ENCODE results near the gene DOCK8. TPM values are rescaled to one million over a fixed set of nuclear protein-coding genes. Genes with fewer than 3 reads are reported as not detected.

DOCK8 gene
- total and polyA plus RNA-seq, 2 donors, result 54.5 to 60.4 TPM

GRCh38 chr9:289121-289520, 74.5 kb downstream of the DOCK8 start:
- Histone ChIP-seq H3K4me3 (ENCODE audit: low read length in 2 of 2) (no peak overlapping the region), H3K4me1 (ENCODE audit: control insufficient read depth in 2 of 2, insufficient read depth in 2 of 2, low read length in 2 of 2) (no peaks in the 10 kb centered on the region), H3K9me3 (ENCODE audit: control insufficient read depth in 2 of 2, insufficient read depth in 1 of 2, low read length in 1 of 2) (no peaks in the 10 kb centered on the region), H3K27ac (ENCODE audit: low read depth in 1 of 2, low read length in 1 of 2) (no peak overlapping the region), H3K36me3 (ENCODE audit: control insufficient read depth in 2 of 2, insufficient read depth in 2 of 2, low read length in 1 of 2) (peaks cover 37 to 81% of the 10 kb centered on the region in 2 donors), H3K27me3 (ENCODE audit: control insufficient read depth in 2 of 2, insufficient read depth in 1 of 2, low read length in 1 of 2) (no peaks in the 10 kb centered on the region)
- DNase-seq (ENCODE audit: low read depth in 6 of 9, low spot score in 9 of 9), result no peak
- WGBS, result 80% methylated on average over 4 of the region's 4 CpGs

GRCh38 chr9:292915-293314, 78.2 kb downstream of the DOCK8 start:
- 97% methylated on average over 1 of the region's 1 CpG for WGBS
- Histone ChIP-seq H3K4me3 (ENCODE audit: low read length in 2 of 2) (no peak overlapping the region), H3K4me1 (ENCODE audit: control insufficient read depth in 2 of 2, insufficient read depth in 2 of 2, low read length in 2 of 2) (no peaks in the 10 kb centered on the region), H3K9me3 (ENCODE audit: control insufficient read depth in 2 of 2, insufficient read depth in 1 of 2, low read length in 1 of 2) (no peaks in the 10 kb centered on the region), H3K27me3 (ENCODE audit: control insufficient read depth in 2 of 2, insufficient read depth in 1 of 2, low read length in 1 of 2) (no peaks in the 10 kb centered on the region), H3K36me3 (ENCODE audit: control insufficient read depth in 2 of 2, insufficient read depth in 2 of 2, low read length in 1 of 2) (peaks cover 35 to 80% of the 10 kb centered on the region in 2 donors), H3K27ac (ENCODE audit: low read depth in 1 of 2, low read length in 1 of 2) (no peak overlapping the region)
- DNase-seq (ENCODE audit: low read depth in 6 of 9, low spot score in 9 of 9), result no peak

- H3K36me3 ChIP-seq (ENCODE audit: control insufficient read depth in 2 of 2, insufficient read depth in 2 of 2, low read length in 1 of 2), result peaks cover 27 to 61% of the 10 kb centered on the region in 2 donors
- H3K27me3 ChIP-seq (ENCODE audit: control insufficient read depth in 2 of 2, insufficient read depth in 1 of 2, low read length in 1 of 2), result no peaks in the 10 kb centered on the region
- no peak for DNase-seq (ENCODE audit: low read depth in 6 of 9, low spot score in 9 of 9)
- no peak overlapping the region for H3K4me3 ChIP-seq (ENCODE audit: low read length in 2 of 2)
- no peak overlapping the region for H3K27ac ChIP-seq (ENCODE audit: low read depth in 1 of 2, low read length in 1 of 2)
- H3K4me1 ChIP-seq (ENCODE audit: control insufficient read depth in 2 of 2, insufficient read depth in 2 of 2, low read length in 2 of 2), result no peaks in the 10 kb centered on the region
- no peaks in the 10 kb centered on the region for H3K9me3 ChIP-seq (ENCODE audit: control insufficient read depth in 2 of 2, insufficient read depth in 1 of 2, low read length in 1 of 2)
These were observed 80.9 kb downstream of the DOCK8 start for GRCh38 chr9:295576-295975.

DNA sequence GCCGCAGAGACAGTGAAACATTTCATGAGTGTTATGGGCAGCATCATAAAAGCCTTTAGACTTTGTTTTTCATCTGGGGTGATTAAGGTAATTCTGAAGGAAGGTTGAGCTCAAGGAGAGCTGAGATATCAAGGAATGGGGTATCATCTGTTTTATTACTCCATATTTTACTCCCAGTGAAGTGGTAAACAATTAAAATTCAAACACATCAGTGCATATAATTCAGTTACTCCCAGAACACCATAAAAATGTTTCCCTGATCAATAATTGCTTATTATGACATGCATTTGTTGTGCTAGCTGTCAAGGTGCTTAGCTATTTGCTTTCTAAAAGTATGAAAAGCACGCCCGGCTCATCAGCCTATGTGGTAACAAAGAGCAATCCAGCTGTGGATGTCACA, 81.7 kb downstream of the DOCK8 start:
- DNase-seq (ENCODE audit: low read depth in 6 of 9, low spot score in 9 of 9), result no peak
- Histone ChIP-seq H3K9me3 (ENCODE audit: control insufficient read depth in 2 of 2, insufficient read depth in 1 of 2, low read length in 1 of 2) (no peaks in the 10 kb centered on the region), H3K27me3 (ENCODE audit: control insufficient read depth in 2 of 2, insufficient read depth in 1 of 2, low read length in 1 of 2) (no peaks in the 10 kb centered on the region), H3K27ac (ENCODE audit: low read depth in 1 of 2, low read length in 1 of 2) (no peak overlapping the region), H3K4me1 (ENCODE audit: control insufficient read depth in 2 of 2, insufficient read depth in 2 of 2, low read length in 2 of 2) (no peaks in the 10 kb centered on the region), H3K4me3 (ENCODE audit: low read length in 2 of 2) (no peak overlapping the region), H3K36me3 (ENCODE audit: control insufficient read depth in 2 of 2, insufficient read depth in 2 of 2, low read length in 1 of 2) (peaks cover 30 to 62% of the 10 kb centered on the region in 2 donors)
- WGBS, result 98% methylated on average over 3 of the region's 3 CpGs

GRCh38 chr9:297104-297972, 82.7 kb downstream of the DOCK8 start:
- Histone ChIP-seq H3K9me3 (ENCODE audit: control insufficient read depth in 2 of 2, insufficient read depth in 1 of 2, low read length in 1 of 2) (no peaks in the 10 kb centered on the region), H3K36me3 (ENCODE audit: control insufficient read depth in 2 of 2, insufficient read depth in 2 of 2, low read length in 1 of 2) (peaks cover 30 to 59% of the 10 kb centered on the region in 2 donors), H3K27ac (ENCODE audit: low read depth in 1 of 2, low read length in 1 of 2) (peak overlapping the region in 1 of 2 donors; percentile 31), H3K27me3 (ENCODE audit: control insufficient read depth in 2 of 2, insufficient read depth in 1 of 2, low read length in 1 of 2) (no peaks in the 10 kb centered on the region), H3K4me1 (ENCODE audit: control insufficient read depth in 2 of 2, insufficient read depth in 2 of 2, low read length in 2 of 2) (no peaks in the 10 kb centered on the region), H3K4me3 (ENCODE audit: low read length in 2 of 2) (no peak overlapping the region)
- peak in 1 of 9 donors; percentile 34 for DNase-seq (ENCODE audit: low read depth in 6 of 9, low spot score in 9 of 9)
- 42% methylated on average over 6 of the region's 6 CpGs for WGBS

GRCh38 chr9:303502-303901, 88.8 kb downstream of the DOCK8 start:
- Histone ChIP-seq H3K4me1 (ENCODE audit: control insufficient read depth in 2 of 2, insufficient read depth in 2 of 2, low read length in 2 of 2) (no peaks in the 10 kb centered on the region), H3K4me3 (ENCODE audit: low read length in 2 of 2) (no peak overlapping the region), H3K27ac (ENCODE audit: low read depth in 1 of 2, low read length in 1 of 2) (no peak overlapping the region), H3K27me3 (ENCODE audit: control insufficient read depth in 2 of 2, insufficient read depth in 1 of 2, low read length in 1 of 2) (no peaks in the 10 kb centered on the region), H3K36me3 (ENCODE audit: control insufficient read depth in 2 of 2, insufficient read depth in 2 of 2, low read length in 1 of 2) (peaks cover 27 to 59% of the 10 kb centered on the region in 2 donors), H3K9me3 (ENCODE audit: control insufficient read depth in 2 of 2, insufficient read depth in 1 of 2, low read length in 1 of 2) (no peaks in the 10 kb centered on the region)
- WGBS, result 98% methylated on average over 5 of the region's 5 CpGs
- DNase-seq (ENCODE audit: low read depth in 6 of 9, low spot score in 9 of 9), result no peak

DNA sequence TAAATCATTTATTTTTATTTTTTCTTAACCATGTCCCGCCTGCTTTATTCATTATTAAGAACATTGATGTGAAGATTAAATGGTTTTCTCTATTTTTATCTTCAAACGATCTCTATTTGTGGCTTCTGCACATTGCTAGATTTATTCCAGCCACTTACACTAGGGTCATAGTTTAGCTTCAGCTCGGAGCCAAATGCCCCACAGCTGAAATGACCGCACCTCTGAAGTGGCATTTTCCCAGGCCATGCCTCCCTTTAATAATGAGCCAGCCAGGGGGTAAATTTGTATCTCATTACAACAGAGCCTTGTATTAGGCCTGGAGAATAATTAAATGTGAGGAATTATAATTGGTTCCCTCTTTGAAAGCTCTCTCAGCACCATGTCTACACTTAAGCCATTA, 89.4 kb downstream of the DOCK8 start:
- no peak for DNase-seq (ENCODE audit: low read depth in 6 of 9, low spot score in 9 of 9)
- no peaks in the 10 kb centered on the region for H3K27me3 ChIP-seq (ENCODE audit: control insufficient read depth in 2 of 2, insufficient read depth in 1 of 2, low read length in 1 of 2)
- H3K4me1 ChIP-seq (ENCODE audit: control insufficient read depth in 2 of 2, insufficient read depth in 2 of 2, low read length in 2 of 2), result no peaks in the 10 kb centered on the region
- H3K36me3 ChIP-seq (ENCODE audit: control insufficient read depth in 2 of 2, insufficient read depth in 2 of 2, low read length in 1 of 2), result peaks cover 27 to 61% of the 10 kb centered on the region in 2 donors
- H3K9me3 ChIP-seq (ENCODE audit: control insufficient read depth in 2 of 2, insufficient read depth in 1 of 2, low read length in 1 of 2), result no peaks in the 10 kb centered on the region
- no peak overlapping the region for H3K27ac ChIP-seq (ENCODE audit: low read depth in 1 of 2, low read length in 1 of 2)
- 96% methylated on average over 4 of the region's 4 CpGs for WGBS
- no peak overlapping the region for H3K4me3 ChIP-seq (ENCODE audit: low read length in 2 of 2)

DNA sequence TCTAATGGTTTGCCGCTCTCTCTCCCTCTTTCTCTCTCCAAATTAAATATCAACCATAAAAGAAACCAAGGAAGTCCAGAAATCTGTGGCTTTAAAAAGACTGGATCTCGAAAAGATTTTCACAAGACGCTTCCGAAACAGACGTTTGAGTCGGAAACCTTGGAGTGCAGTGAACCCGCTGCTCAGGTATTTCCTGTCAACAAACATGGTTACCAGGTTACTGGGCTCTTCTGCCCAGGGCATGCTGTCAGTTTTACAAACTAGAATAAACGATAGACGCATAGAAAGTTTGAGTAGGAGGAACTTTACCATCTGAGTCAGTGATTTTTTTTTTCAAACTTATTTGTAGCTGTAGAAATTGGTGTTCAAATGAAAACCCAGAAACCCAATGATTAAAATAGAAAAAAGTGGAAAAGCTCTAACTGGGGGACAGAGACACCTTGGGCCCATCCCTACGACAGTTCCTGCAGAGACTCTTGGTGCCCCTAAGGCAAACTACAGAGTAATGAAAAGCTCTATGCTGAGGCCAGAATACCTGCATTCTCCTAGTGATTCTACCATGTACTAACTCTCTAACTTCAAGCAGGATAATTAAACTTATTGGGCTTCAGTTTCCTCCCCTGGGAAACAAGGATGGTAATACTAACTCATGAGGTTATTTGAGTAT, 90.0 kb downstream of the DOCK8 start:
- no peaks in the 10 kb centered on the region for H3K4me1 ChIP-seq (ENCODE audit: control insufficient read depth in 2 of 2, insufficient read depth in 2 of 2, low read length in 2 of 2)
- H3K27ac ChIP-seq (ENCODE audit: low read depth in 1 of 2, low read length in 1 of 2), result no peak overlapping the region
- no peak overlapping the region for H3K4me3 ChIP-seq (ENCODE audit: low read length in 2 of 2)
- no peak for DNase-seq (ENCODE audit: low read depth in 6 of 9, low spot score in 9 of 9)
- no peaks in the 10 kb centered on the region for H3K27me3 ChIP-seq (ENCODE audit: control insufficient read depth in 2 of 2, insufficient read depth in 1 of 2, low read length in 1 of 2)
- no peaks in the 10 kb centered on the region for H3K9me3 ChIP-seq (ENCODE audit: control insufficient read depth in 2 of 2, insufficient read depth in 1 of 2, low read length in 1 of 2)
- peaks cover 27 to 61% of the 10 kb centered on the region in 2 donors for H3K36me3 ChIP-seq (ENCODE audit: control insufficient read depth in 2 of 2, insufficient read depth in 2 of 2, low read length in 1 of 2)
- 96% methylated on average over 10 of the region's 10 CpGs for WGBS

- H3K4me1 ChIP-seq (ENCODE audit: control insufficient read depth in 2 of 2, insufficient read depth in 2 of 2, low read length in 2 of 2), result no peaks in the 10 kb centered on the region
- H3K27me3 ChIP-seq (ENCODE audit: control insufficient read depth in 2 of 2, insufficient read depth in 1 of 2, low read length in 1 of 2), result no peaks in the 10 kb centered on the region
- DNase-seq (ENCODE audit: low read depth in 6 of 9, low spot score in 9 of 9), result peak in 4 of 9 donors; percentile 9 to 54 (median 30)
- H3K27ac ChIP-seq (ENCODE audit: low read depth in 1 of 2, low read length in 1 of 2), result no peak overlapping the region
- 93% methylated on average over 7 of the region's 7 CpGs for WGBS
- no peaks in the 10 kb centered on the region for H3K9me3 ChIP-seq (ENCODE audit: control insufficient read depth in 2 of 2, insufficient read depth in 1 of 2, low read length in 1 of 2)
- H3K4me3 ChIP-seq (ENCODE audit: low read length in 2 of 2), result no peak overlapping the region
- H3K36me3 ChIP-seq (ENCODE audit: control insufficient read depth in 2 of 2, insufficient read depth in 2 of 2, low read length in 1 of 2), result peaks cover 38 to 59% of the 10 kb centered on the region in 2 donors
These were observed 92.2 kb downstream of the DOCK8 start for GRCh38 chr9:306907-307306.

All from thymus (tissue), 11 donors.